GM12878 (cell line): ENCODE measurements around the gene NFE2L3. TPM values are rescaled to one million over a fixed set of nuclear protein-coding genes. Genes with fewer than 3 reads are reported as not detected.

Source experiments
- ATAC-seq: fragments of 200-7000 bp; cut with Tn5 transposase; 3 replicates; pipeline ENCODE4 v1.9.1; 2020; ENCODE audit warnings: mild to moderate bottlenecking, moderate library complexity
- BruUV-seq: library from RNA; stranded (reverse); fragments of 400-500 nt; replicated peaks from 2 replicates; lab custom pipeline; 2021; lab: Mats Ljungman, UMichigan
- CTCF ChIA-PET: fragments of 300-600 bp; sonication (Branson Sonifier 250); formaldehyde crosslinking; extraction: SDS; loops from one replicate; lab custom pipeline; 2021; ENCODE audit warnings: inconsistent platforms; lab: Yijun Ruan, JAX
- POLR2A ChIA-PET: fragments of 350-600 bp; formaldehyde crosslinking; extraction: SDS; loops from one replicate; lab custom pipeline; 2021; ENCODE audit warnings: inconsistent platforms; lab: Charles Lee
- RAD21 ChIA-PET: fragments of 300-600 bp; sonication (Branson Sonifier 250); formaldehyde crosslinking; loops from one replicate; lab custom pipeline; 2023; ENCODE audit warnings: antibody characterized with exemption; ENCODE audit not compliant: unreplicated experiment; lab: Charles Lee
- SMC1A ChIA-PET: fragments of 300-600 bp; sonication (Branson Sonifier 250); formaldehyde crosslinking; loops from one replicate; lab custom pipeline; 2023; ENCODE audit not compliant: unreplicated experiment, uncharacterized antibody; lab: Charles Lee
- DNase-seq: peaks from one replicate; pipeline ENCODE4 v3.0.0-alpha.2; 2011; ENCODE audit warnings: low read depth, low spot score
- FAIRE-seq: peaks from 3 replicates; lab custom pipeline; 2011; peaks lifted over from hg19 to GRCh38; lab: Jason Lieb, UNC
- H2AFZ ChIP-seq: 2 replicates; pipeline ENCODE4 v1.6.0; 2011; ENCODE audit warnings: low read depth, low read length, control low read depth; ENCODE audit not compliant: control insufficient read depth
- H3K27ac ChIP-seq: 2 replicates; pipeline ENCODE4 v1.5.1; 2011; ENCODE audit warnings: control low read depth; ENCODE audit not compliant: control insufficient read depth, insufficient read depth
- H3K27me3 ChIP-seq, 2 experiments: replicated peaks in 1 of 2; 2 replicates each; pipeline versions ENCODE4 v1.6.0 to v1.6.1; 2011; ENCODE audit warnings: low read length in 1 of 2; ENCODE audit not compliant: control insufficient read depth in 2 of 2, insufficient read depth in 2 of 2
- H3K36me3 ChIP-seq, 2 experiments: 2 replicates each; pipeline ENCODE4 v1.5.1; 2011; ENCODE audit warnings: low read length in 1 of 2; ENCODE audit not compliant: control insufficient read depth in 2 of 2, insufficient read depth in 2 of 2
- H3K4me1 ChIP-seq: 2 replicates; pipeline ENCODE4 v1.6.1; 2011; ENCODE audit warnings: mild to moderate bottlenecking, low read length, moderate library complexity, mixed read lengths; ENCODE audit not compliant: control insufficient read depth, insufficient read depth
- H3K4me2 ChIP-seq: 2 replicates; pipeline ENCODE4 v1.6.0; 2011; ENCODE audit warnings: control low read depth; ENCODE audit not compliant: control insufficient read depth, insufficient read depth
- H3K4me3 ChIP-seq: fragments of 200-600 bp; sonication (generic); 2 replicates; pipeline ENCODE4 v1.5.1; 2016
- H3K79me2 ChIP-seq: 2 replicates; pipeline ENCODE4 v1.6.0; 2011; ENCODE audit warnings: low read length; ENCODE audit not compliant: control insufficient read depth, insufficient read depth
- H3K9ac ChIP-seq: 2 replicates; pipeline ENCODE4 v1.8.0; 2011; ENCODE audit warnings: low read length, control low read depth, mixed read lengths; ENCODE audit not compliant: control insufficient read depth, insufficient read depth
- H3K9me3 ChIP-seq: replicated peaks from 3 replicates; pipeline ENCODE4 v1.5.1; 2011; ENCODE audit warnings: mild to moderate bottlenecking, low read length; ENCODE audit not compliant: control insufficient read depth, insufficient read depth
- H4K20me1 ChIP-seq: 2 replicates; pipeline ENCODE4 v1.6.0; 2011; ENCODE audit not compliant: control insufficient read depth, insufficient read depth
- BACH1 ChIP-seq: fragments of 450-650 bp; IDR thresholded peaks from 2 replicates; pipeline ENCODE4 v1.6.1; 2017; ENCODE audit warnings: mild to moderate bottlenecking, borderline replicate concordance
- EZH2 ChIP-seq: IDR thresholded peaks from 2 replicates; pipeline ENCODE4 v1.6.1; 2012; ENCODE audit warnings: low read depth, mild to moderate bottlenecking, control low read depth, inconsistent platforms, low read length, borderline replicate concordance; ENCODE audit not compliant: control insufficient read depth
- RBBP5 ChIP-seq: fragments of 200-600 bp; sonication (generic); conservative IDR thresholded peaks from 2 replicates; pipeline ENCODE4 v1.6.1; 2016
- RUNX3 ChIP-seq: IDR thresholded peaks from 2 replicates; pipeline ENCODE4 v1.6.1; 2012; ENCODE audit warnings: low read length, inconsistent platforms
- ZNF384 ChIP-seq: IDR thresholded peaks from 2 replicates; pipeline ENCODE4 v1.6.1; 2012; ENCODE audit warnings: low read depth, mild to moderate bottlenecking, low read length, improper control_type of control experiment, borderline replicate concordance
- WGBS: methylation state at CpG from one replicate; pipeline ENCODE4 v1.1.6; 2016; ENCODE audit warnings: low lambda C conversion rate; ENCODE audit not compliant: insufficient replicate concordance, insufficient coverage; ENCODE audit errors: missing lambda C conversion rate; 5-methylcytosine and 5-hydroxymethylcytosine counted together
- in situ Hi-C: fragments of 300-500 bp; cut with MboI; formaldehyde crosslinking; loops from 9 replicates; pipeline ENCODE4 v1.14.3; 2018; ENCODE audit warnings: mixed read lengths
- intact Hi-C: fragments of 100-400 bp; cut with micrococcal nuclease; formaldehyde crosslinking; loops from one replicate; pipeline ENCODE4 v1.14.2; 2022; ENCODE audit not compliant: unreplicated experiment
- polyA plus RNA-seq, 11 experiments: library from polyadenylated mRNA; depleted of rRNA in 4 of 11; unstranded in 6 of 11; stranded (reverse) in 5 of 11; fragments of >200 nt; fragmentation: Nextera tagmentation in 4 of 11; fragmentation: Illumina TruSeq in 1 of 11; extraction: Ambion mirVana in 4 of 11; extraction: Trizol in 1 of 11; gene quantifications; 1 replicate in 1 of 11; 2 replicates in 10 of 11; pipeline versions ENCODE4 v1.2.1 to v1.2.3, GENCODE V29; 2011 to 2016; ENCODE audit warnings: inconsistent platforms in 2 of 11, missing spikeins in 2 of 11, low read depth in 1 of 11
- total RNA-seq, 4 experiments: library from RNA; depleted of rRNA in 3 of 4; stranded (reverse); fragments of >200 nt in 3 of 4; fragmentation: Illumina TruSeq in 1 of 4; extraction: Trizol in 1 of 4; gene quantifications; 2 replicates each; pipeline versions ENCODE4 v1.2.1 to v1.2.3, GENCODE V29; 2013 to 2021
- TF ChIP-seq, protein P1 (sequence below): IDR thresholded peaks from 2 replicates; pipeline ENCODE4 v1.6.1; 2012; ENCODE audit warnings: low read depth, low read length, improper control_type of control experiment
- TF ChIP-seq, protein P2 (sequence below), 3 experiments: IDR thresholded peaks in 2 of 3; conservative IDR thresholded peaks in 1 of 3; 2 replicates each; pipeline ENCODE4 v1.5.1; 2011; ENCODE audit warnings: low read depth in 3 of 3, low read length in 3 of 3, mild to moderate bottlenecking in 3 of 3, control low read depth in 2 of 3, moderate library complexity in 2 of 3, inconsistent platforms in 1 of 3, mixed read lengths in 1 of 3; ENCODE audit not compliant: control insufficient read depth in 2 of 3, insufficient read depth in 1 of 3; ENCODE audit errors: extremely low read depth in 1 of 3

NFE2L3 gene
- total and polyA plus RNA-seq, 10 of the 15 experiments (the other 5 are each of a cell fraction or from before 2014, with no cell fraction given) = 4.4 to 34.9 (median 13.0) TPM

DNA sequence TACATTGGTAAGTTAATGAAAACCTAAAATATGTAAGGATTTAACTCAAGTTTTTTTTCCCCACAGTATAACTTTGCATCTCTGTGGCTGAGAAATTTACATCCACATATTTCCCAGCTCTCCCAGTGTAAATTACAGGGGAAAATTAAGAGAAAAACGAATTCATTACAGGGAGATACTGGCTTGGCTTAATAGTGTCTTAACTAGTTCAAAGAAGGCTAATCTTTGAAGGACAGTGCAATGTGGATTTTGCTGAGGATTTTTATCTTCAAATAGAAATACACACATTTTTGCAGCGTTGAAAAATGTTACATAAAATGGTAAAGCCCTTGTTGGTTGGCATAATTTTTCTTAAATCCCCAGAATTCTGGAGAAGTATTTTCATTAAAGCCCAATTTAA lies 51.0 kb downstream of the NFE2L3 start:
- H3K9ac ChIP-seq = peak overlapping the region; percentile 98
- no peak for DNase-seq
- intact Hi-C loops = loop anchor here (10.0 kb wide), 1 partner anchor 462 kb away; no protein-coding TSS in a partner anchor
- no peaks in the 10 kb centered on the region for H4K20me1 ChIP-seq
- no peak overlapping the region for H2AFZ ChIP-seq
- CTCF ChIA-PET = interaction anchor here (1.0 to 13.1 kb wide), 3 partner anchors 10 to 234 kb away, joined by 3 to 203 read pairs (median 8); no protein-coding TSS in a partner anchor
- BruUV-seq = no TSS peak
- no peaks in the 10 kb centered on the region; the same call in 2 of the 3 replicates for H3K9me3 ChIP-seq
- peak overlapping the region; percentile 79 for H3K4me2 ChIP-seq
- H3K27me3 ChIP-seq = no peaks in the 10 kb centered on the region
- no peaks in the 10 kb centered on the region for H3K4me1 ChIP-seq
- H3K36me3 ChIP-seq = peaks cover 0 to 12% of the 10 kb centered on the region in 2 experiments
- peak overlapping the region; percentile 87 for H3K4me3 ChIP-seq
- RAD21 ChIA-PET = interaction anchor here (0.6 to 12.7 kb wide), 5 partner anchors 11 to 310 kb away, joined by 3 to 164 read pairs (median 9); no protein-coding TSS in a partner anchor
- WGBS = 0% methylated on average over 2 of the region's 2 CpGs
- TF ChIP-seq, protein P1, sequence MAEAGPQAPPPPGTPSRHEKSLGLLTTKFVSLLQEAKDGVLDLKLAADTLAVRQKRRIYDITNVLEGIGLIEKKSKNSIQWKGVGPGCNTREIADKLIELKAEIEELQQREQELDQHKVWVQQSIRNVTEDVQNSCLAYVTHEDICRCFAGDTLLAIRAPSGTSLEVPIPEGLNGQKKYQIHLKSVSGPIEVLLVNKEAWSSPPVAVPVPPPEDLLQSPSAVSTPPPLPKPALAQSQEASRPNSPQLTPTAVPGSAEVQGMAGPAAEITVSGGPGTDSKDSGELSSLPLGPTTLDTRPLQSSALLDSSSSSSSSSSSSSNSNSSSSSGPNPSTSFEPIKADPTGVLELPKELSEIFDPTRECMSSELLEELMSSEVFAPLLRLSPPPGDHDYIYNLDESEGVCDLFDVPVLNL = 0 out of 2 replicates have a peak, but pooled peaks have one; percentile 1
- TF ChIP-seq RUNX3 = no peak
- no peak for ATAC-seq
- FAIRE-seq = no peak
- SMC1A ChIA-PET = interaction anchor here (0.8 to 1.2 kb wide), 4 partner anchors 11 to 169 kb away, joined by 3 to 4 read pairs (median 3); no protein-coding TSS in a partner anchor
- POLR2A ChIA-PET = interaction anchor here (0.7 to 12.7 kb wide), 6 partner anchors 10 to 90 kb away, joined by 3 to 206 read pairs (median 4); partner anchors contain the start of gene NFE2L3
- H3K79me2 ChIP-seq = peaks cover 87% of the 10 kb centered on the region
- H3K27ac ChIP-seq = peak overlapping the region; percentile 96
- in situ Hi-C loops = loop anchor here (5.0 kb wide), 1 partner anchor 89 kb away; the partner anchor contains the start of gene SNX10

DNA sequence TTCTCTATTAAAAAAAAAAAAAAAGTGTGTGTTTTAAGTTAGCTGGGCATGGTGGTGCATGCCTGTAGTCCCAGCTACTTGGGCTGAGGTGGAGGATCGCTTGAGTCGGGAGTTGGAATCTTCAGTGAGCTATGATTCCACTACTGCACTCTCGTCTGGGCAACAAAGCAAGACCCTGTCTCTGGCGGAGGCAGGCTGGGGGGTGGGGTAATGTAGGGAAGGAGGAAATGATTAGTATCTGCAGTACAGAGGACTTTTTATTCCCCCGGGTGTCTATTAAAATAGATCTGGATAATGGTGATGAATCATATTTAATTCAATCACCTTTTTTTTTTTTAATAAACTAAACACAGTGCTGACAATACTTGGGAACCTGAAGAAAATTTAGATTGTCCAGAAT lies 56.0 kb downstream of the NFE2L3 start:
- no peak for ATAC-seq
- Histone ChIP-seq H2AFZ (no peak overlapping the region), H3K9me3 (no peaks in the 10 kb centered on the region), H3K79me2 (peaks cover 63% of the 10 kb centered on the region), H3K36me3 (peaks cover 0 to 46% of the 10 kb centered on the region in 2 experiments), H3K9ac (no peak overlapping the region), H3K27me3 (no peaks in the 10 kb centered on the region), H3K4me1 (no peaks in the 10 kb centered on the region), H3K27ac (no peak overlapping the region), H4K20me1 (no peaks in the 10 kb centered on the region), H3K4me3 (no peak overlapping the region), H3K4me2 (0 out of 2 replicates have a peak overlapping the region, but pooled peaks have one; percentile 17)
- ChIA-PET SMC1A (interaction anchor here (0.5 to 0.6 kb wide), 3 partner anchors 45 to 411 kb away, joined by 3 read pairs; no protein-coding TSS in a partner anchor), CTCF (interaction anchor here (0.6 to 2.5 kb wide), 7 partner anchors 40 to 312 kb away, joined by 3 to 9 read pairs (median 3); no protein-coding TSS in a partner anchor), RAD21 (interaction anchor here (0.9 to 1.5 kb wide), 2 partner anchors 10 to 316 kb away, joined by 3 to 4 read pairs; no protein-coding TSS in a partner anchor), POLR2A (interaction anchor here (0.7 kb wide), 2 partner anchors 10 to 461 kb away, joined by 3 to 4 read pairs; no protein-coding TSS in a partner anchor)
- intact Hi-C loops (loop anchor here (10.0 kb wide), 1 partner anchor 457 kb away; no protein-coding TSS in a partner anchor), in situ Hi-C loops (no loop called here)
- BruUV-seq = no TSS peak
- no peak for FAIRE-seq
- no peak for DNase-seq
- WGBS = 81% methylated on average over 5 of the region's 5 CpGs
- TF ChIP-seq BACH1 (no peak), ZNF384 (no peak), EZH2 (no peak), RBBP5 (no peak)
- TF ChIP-seq, protein P2, sequence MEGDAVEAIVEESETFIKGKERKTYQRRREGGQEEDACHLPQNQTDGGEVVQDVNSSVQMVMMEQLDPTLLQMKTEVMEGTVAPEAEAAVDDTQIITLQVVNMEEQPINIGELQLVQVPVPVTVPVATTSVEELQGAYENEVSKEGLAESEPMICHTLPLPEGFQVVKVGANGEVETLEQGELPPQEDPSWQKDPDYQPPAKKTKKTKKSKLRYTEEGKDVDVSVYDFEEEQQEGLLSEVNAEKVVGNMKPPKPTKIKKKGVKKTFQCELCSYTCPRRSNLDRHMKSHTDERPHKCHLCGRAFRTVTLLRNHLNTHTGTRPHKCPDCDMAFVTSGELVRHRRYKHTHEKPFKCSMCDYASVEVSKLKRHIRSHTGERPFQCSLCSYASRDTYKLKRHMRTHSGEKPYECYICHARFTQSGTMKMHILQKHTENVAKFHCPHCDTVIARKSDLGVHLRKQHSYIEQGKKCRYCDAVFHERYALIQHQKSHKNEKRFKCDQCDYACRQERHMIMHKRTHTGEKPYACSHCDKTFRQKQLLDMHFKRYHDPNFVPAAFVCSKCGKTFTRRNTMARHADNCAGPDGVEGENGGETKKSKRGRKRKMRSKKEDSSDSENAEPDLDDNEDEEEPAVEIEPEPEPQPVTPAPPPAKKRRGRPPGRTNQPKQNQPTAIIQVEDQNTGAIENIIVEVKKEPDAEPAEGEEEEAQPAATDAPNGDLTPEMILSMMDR (IDR thresholded peaks at IDR 0.05 in 2 of 3, conservative IDR thresholded peaks at IDR 0.05 in 1 of 3; ENCODE audit: control insufficient read depth in 2 of 3, extremely low read depth in 1 of 3, insufficient read depth in 1 of 3, low read depth in 3 of 3, low read length in 3 of 3) = no peak
